HCT116 (cell line): ENCODE results near the gene MYH11. TPM values are rescaled to one million over a fixed set of nuclear protein-coding genes. Genes with fewer than 3 reads are reported as not detected.

Experiments
- ATAC-seq: fragments of 200-7000 bp; cut with Tn5 transposase; 2 replicates; pipeline ENCODE4 v1.9.1; 2020; ENCODE audit warnings: mild to moderate bottlenecking, moderate library complexity
- BruUV-seq: library from RNA; stranded (reverse); fragments of 400-500 nt; replicated peaks from 2 replicates; lab custom pipeline; 2021; lab: Mats Ljungman, UMichigan
- CTCF ChIA-PET: fragments of 300-600 bp; sonication (Branson Sonifier 250); formaldehyde crosslinking; loops from one replicate; lab custom pipeline; 2021; ENCODE audit warnings: antibody characterized with exemption; lab: Charles Lee
- POLR2A ChIA-PET: fragments of 300-600, 350-600 bp; sonication (Branson Sonifier 250); formaldehyde crosslinking; loops from one replicate; lab custom pipeline; 2021; ENCODE audit warnings: antibody characterized with exemption; lab: Charles Lee
- RAD21 ChIA-PET, 2 experiments: fragments of 300-600 bp; sonication (Branson Sonifier 250); formaldehyde crosslinking; loops; one replicate each; lab custom pipeline; 2023; ENCODE audit warnings: low total read pairs in 2 of 2; ENCODE audit not compliant: uncharacterized antibody in 2 of 2, unreplicated experiment in 2 of 2, low non-redundant PET in 1 of 2; lab: Charles Lee
- DNase-seq: peaks from one replicate; pipeline ENCODE4 v3.0.0-alpha.2; 2010; ENCODE audit warnings: low read depth, low spot score
- H2AFZ ChIP-seq: fragments of 200-600 bp; shearing (Covaris generic), sonication (generic); 2 replicates; pipeline ENCODE4 v1.6.1; 2017; ENCODE audit warnings: low read depth, mixed run types, mixed read lengths, antibody characterized with exemption, low read length; ENCODE audit not compliant: poor library complexity, severe bottlenecking
- H3K27ac ChIP-seq: 2 replicates; pipeline ENCODE4 v1.5.1; 2012; ENCODE audit warnings: low read depth, low read length
- H3K27me3 ChIP-seq: fragments of 200-600 bp; sonication (generic); 2 replicates; pipeline ENCODE4 v1.6.1; 2016; ENCODE audit warnings: mixed run types, low read length, mixed read lengths; ENCODE audit not compliant: insufficient read depth
- H3K36me3 ChIP-seq, 2 experiments: fragments of 200-500 bp in 1 of 2; fragments of 200-600 bp in 1 of 2; sonication (Bioruptor generic) in 1 of 2; sonication (generic) in 1 of 2; 2 replicates each; pipeline versions ENCODE4 v1.5.1 to v1.6.1; 2014 to 2016; ENCODE audit warnings: low read length in 2 of 2, inconsistent platforms in 1 of 2, mixed read lengths in 1 of 2, mixed run types in 1 of 2; ENCODE audit not compliant: insufficient read depth in 2 of 2, control insufficient read depth in 1 of 2
- H3K4me1 ChIP-seq, 2 experiments: fragments of 200-600 bp in 1 of 2; sonication (generic) in 1 of 2; 2 replicates each; pipeline versions ENCODE4 v1.5.1 to v1.6.1; 2012 to 2017; ENCODE audit warnings: low read length in 2 of 2, inconsistent platforms in 1 of 2, mild to moderate bottlenecking in 1 of 2, mixed read lengths in 1 of 2, mixed run types in 1 of 2, moderate library complexity in 1 of 2; ENCODE audit not compliant: insufficient read depth in 2 of 2, control insufficient read depth in 1 of 2
- H3K4me2 ChIP-seq: fragments of 200-600 bp; sonication (generic); 2 replicates; pipeline ENCODE4 v1.6.1; 2017; ENCODE audit warnings: mixed run types, low read length, mixed read lengths
- H3K4me3 ChIP-seq, 2 experiments: fragments of 200-600 bp in 1 of 2; sonication (generic) in 1 of 2; replicated peaks in 1 of 2; 2 replicates each; pipeline ENCODE4 v1.5.1; 2011 to 2016; ENCODE audit warnings: low read length in 2 of 2, control low read depth in 1 of 2, low read depth in 1 of 2, mild to moderate bottlenecking in 1 of 2, mixed read lengths in 1 of 2, mixed run types in 1 of 2
- H3K79me2 ChIP-seq: fragments of 200-600 bp; sonication (generic); 2 replicates; pipeline ENCODE4 v1.6.1; 2017; ENCODE audit warnings: mild to moderate bottlenecking, mixed run types, low read length, moderate library complexity, mixed read lengths; ENCODE audit not compliant: insufficient read depth
- H3K9ac ChIP-seq: fragments of 200-600 bp; sonication (generic); 2 replicates; pipeline ENCODE4 v1.6.1; 2016; ENCODE audit warnings: low read length, mixed read lengths
- H3K9me2 ChIP-seq: fragments of 200-600 bp; sonication (generic), shearing (Covaris generic); 2 replicates; pipeline ENCODE4 v1.6.1; 2017; ENCODE audit warnings: mixed run types, mild to moderate bottlenecking, moderate library complexity; ENCODE audit not compliant: insufficient read depth
- H3K9me3 ChIP-seq, 2 experiments: fragments of 200-500 bp in 1 of 2; fragments of 200-600 bp in 1 of 2; sonication (Bioruptor generic) in 1 of 2; sonication (generic) in 1 of 2; 2 replicates each; pipeline ENCODE4 v1.6.1; 2014 to 2017; ENCODE audit warnings: low read length in 2 of 2, mixed read lengths in 2 of 2, inconsistent platforms in 1 of 2, low read depth in 1 of 2, mild to moderate bottlenecking in 1 of 2, mixed run types in 1 of 2, moderate library complexity in 1 of 2; ENCODE audit not compliant: control insufficient read depth in 1 of 2, insufficient read depth in 1 of 2
- H4K20me1 ChIP-seq: fragments of 200-600 bp; sonication (generic), shearing (Covaris generic); 2 replicates; pipeline ENCODE4 v1.6.1; 2017; ENCODE audit warnings: mixed run types, mild to moderate bottlenecking, moderate library complexity; ENCODE audit not compliant: insufficient read depth
- ATF3 ChIP-seq: IDR thresholded peaks from 2 replicates; pipeline ENCODE4 v1.6.1; 2012
- POLR2AphosphoS5 ChIP-seq: IDR thresholded peaks from 2 replicates; pipeline ENCODE4 v1.6.1; 2011; ENCODE audit warnings: mild to moderate bottlenecking, low read depth, low read length, moderate library complexity
- RAD21 ChIP-seq: IDR thresholded peaks from 2 replicates; pipeline ENCODE4 v1.6.1; 2012; ENCODE audit warnings: low read depth, mild to moderate bottlenecking
- TCF7L2 ChIP-seq: IDR thresholded peaks from 2 replicates; pipeline ENCODE4 v1.7.0; 2011; ENCODE audit warnings: borderline replicate concordance, inconsistent platforms; ENCODE audit not compliant: insufficient read depth, insufficient read length; ENCODE audit errors: extremely low read depth
- ZNF274 ChIP-seq: fragments of 200-500 bp; sonication (Bioruptor generic); IDR thresholded peaks from 2 replicates; pipeline ENCODE4 v1.6.1; 2014; ENCODE audit warnings: mild to moderate bottlenecking, low read depth, low read length, inconsistent platforms
- intact Hi-C: fragments of 100-400 bp; cut with micrococcal nuclease; formaldehyde crosslinking; loops from 2 replicates; pipeline ENCODE4 v1.10.0; 2022
- total RNA-seq: library from RNA; stranded (reverse); gene quantifications from one replicate; pipeline ENCODE4 v1.2.1, GENCODE V29; 2021; ENCODE audit not compliant: unreplicated experiment
- TF ChIP-seq, protein P1 (sequence below), 3 experiments: fragments of 200-600 bp in 1 of 3; sonication (generic) in 1 of 3; IDR thresholded peaks in 2 of 3; conservative IDR thresholded peaks in 1 of 3; 2 replicates each; pipeline ENCODE4 v1.5.1; 2012 to 2017; ENCODE audit warnings: low read depth in 2 of 3, low read length in 2 of 3, antibody characterized with exemption in 1 of 3, borderline replicate concordance in 1 of 3, control low read depth in 1 of 3, mild to moderate bottlenecking in 1 of 3, mixed read lengths in 1 of 3, mixed run types in 1 of 3, moderate library complexity in 1 of 3; ENCODE audit not compliant: insufficient read depth in 1 of 3

The MYH11 gene
- total RNA-seq, 1 experiment from 2014 or later = 0.61 TPM

DNA sequence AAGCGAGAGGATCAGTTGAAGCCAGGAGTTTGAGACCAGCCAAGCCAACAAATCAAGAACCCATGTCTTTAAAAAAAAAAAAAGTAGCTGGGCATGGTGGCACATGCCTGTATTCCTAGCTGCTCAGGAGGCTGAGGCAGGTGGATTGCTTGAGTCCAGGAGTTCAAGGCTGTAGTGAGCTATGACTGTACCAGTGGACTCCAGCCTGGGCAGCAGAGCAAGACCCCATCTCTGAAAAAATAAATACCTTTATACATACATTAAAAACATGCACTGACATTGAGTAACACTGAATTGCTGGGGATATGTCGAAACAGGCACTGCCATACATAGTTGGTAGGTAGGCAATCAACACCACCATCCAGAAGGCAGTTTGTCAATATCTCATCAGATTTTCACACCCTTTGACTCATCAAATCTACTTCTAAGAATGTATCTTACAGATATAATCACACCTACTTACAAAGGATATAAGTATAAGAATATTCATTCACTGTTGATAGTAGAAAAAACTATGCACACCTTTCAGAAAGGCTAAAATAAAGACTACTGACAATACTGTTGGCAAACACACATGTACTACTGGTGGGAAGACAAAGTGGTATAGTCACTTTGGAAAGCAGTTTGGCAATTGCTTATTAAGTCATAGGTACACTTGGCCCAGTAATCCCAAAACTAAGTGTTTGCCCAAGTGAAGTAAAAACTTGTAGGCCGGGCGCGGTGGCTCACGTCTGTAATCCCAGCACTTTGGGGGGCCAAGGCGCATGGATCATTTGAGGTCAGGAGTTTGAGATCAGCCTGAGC lies 37.9 kb upstream of the MYH11 start:
- Histone ChIP-seq H2AFZ (no peak overlapping the region), H3K4me2 (no peak overlapping the region), H4K20me1 (no peaks in the 10 kb centered on the region), H3K9me2 (no peaks in the 10 kb centered on the region), H3K4me3 (no peak overlapping the region), H3K9me3 (no peaks in the 10 kb centered on the region), H3K4me1 (peaks cover 24 to 39% of the 10 kb centered on the region in 2 experiments), H3K36me3 (no peaks in the 10 kb centered on the region), H3K79me2 (no peaks in the 10 kb centered on the region), H3K27me3 (no peaks in the 10 kb centered on the region), H3K27ac (no peak overlapping the region), H3K9ac (no peak overlapping the region)
- CTCF ChIA-PET = interaction anchor here (1.4 kb wide), 1 partner anchor 20 kb away, joined by 3 read pairs; no protein-coding TSS in a partner anchor
- no TSS peak for BruUV-seq
- no peak for ATAC-seq
- intact Hi-C loops = no loop called here
- RAD21 ChIA-PET = no interaction called here
- POLR2A ChIA-PET = no interaction called here
- TF ChIP-seq RAD21 = no peak
- TF ChIP-seq, protein P1, sequence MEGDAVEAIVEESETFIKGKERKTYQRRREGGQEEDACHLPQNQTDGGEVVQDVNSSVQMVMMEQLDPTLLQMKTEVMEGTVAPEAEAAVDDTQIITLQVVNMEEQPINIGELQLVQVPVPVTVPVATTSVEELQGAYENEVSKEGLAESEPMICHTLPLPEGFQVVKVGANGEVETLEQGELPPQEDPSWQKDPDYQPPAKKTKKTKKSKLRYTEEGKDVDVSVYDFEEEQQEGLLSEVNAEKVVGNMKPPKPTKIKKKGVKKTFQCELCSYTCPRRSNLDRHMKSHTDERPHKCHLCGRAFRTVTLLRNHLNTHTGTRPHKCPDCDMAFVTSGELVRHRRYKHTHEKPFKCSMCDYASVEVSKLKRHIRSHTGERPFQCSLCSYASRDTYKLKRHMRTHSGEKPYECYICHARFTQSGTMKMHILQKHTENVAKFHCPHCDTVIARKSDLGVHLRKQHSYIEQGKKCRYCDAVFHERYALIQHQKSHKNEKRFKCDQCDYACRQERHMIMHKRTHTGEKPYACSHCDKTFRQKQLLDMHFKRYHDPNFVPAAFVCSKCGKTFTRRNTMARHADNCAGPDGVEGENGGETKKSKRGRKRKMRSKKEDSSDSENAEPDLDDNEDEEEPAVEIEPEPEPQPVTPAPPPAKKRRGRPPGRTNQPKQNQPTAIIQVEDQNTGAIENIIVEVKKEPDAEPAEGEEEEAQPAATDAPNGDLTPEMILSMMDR (IDR thresholded peaks at IDR 0.05 in 2 of 3, conservative IDR thresholded peaks at IDR 0.05 in 1 of 3; ENCODE audit: borderline replicate concordance in 1 of 3, insufficient read depth in 1 of 3, low read depth in 2 of 3, low read length in 2 of 3) = no peak
- TF ChIP-seq ZNF274 = no peak
- TF ChIP-seq POLR2AphosphoS5 = no peak
- TF ChIP-seq ATF3 = no peak
- no peak for TF ChIP-seq TCF7L2
- DNase-seq = no peak
